Activated T-cell treated with anti-CD3 and anti-CD28 coated beads for 24 hours (primary cell): ENCODE data around the gene MCC.

Experiments used
- DNase-seq: peaks from one replicate; pipeline ENCODE4 v3.0.0-alpha.2; 2020; ENCODE audit warnings: low read depth

MCC gene

DNA sequence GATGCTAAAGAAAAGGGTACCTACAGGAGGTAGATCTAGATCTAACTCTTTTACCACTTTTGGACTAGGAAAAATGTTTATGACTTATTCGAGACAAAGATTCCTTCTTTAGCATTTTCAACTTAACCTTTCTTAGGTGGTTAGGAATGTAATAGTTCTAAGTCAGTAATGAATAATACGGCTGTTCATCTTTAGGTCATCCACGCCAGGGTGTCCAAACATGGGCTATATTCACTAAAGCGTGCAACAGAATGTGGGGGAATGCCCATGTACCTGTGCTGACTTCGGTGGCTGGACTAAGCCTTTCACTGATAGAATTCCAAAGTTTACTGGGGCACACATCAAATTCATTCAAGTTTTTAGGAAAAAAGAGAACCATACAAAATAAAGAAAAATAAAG, 218.2 kb downstream of the MCC start:
- no peak for DNase-seq

DNA sequence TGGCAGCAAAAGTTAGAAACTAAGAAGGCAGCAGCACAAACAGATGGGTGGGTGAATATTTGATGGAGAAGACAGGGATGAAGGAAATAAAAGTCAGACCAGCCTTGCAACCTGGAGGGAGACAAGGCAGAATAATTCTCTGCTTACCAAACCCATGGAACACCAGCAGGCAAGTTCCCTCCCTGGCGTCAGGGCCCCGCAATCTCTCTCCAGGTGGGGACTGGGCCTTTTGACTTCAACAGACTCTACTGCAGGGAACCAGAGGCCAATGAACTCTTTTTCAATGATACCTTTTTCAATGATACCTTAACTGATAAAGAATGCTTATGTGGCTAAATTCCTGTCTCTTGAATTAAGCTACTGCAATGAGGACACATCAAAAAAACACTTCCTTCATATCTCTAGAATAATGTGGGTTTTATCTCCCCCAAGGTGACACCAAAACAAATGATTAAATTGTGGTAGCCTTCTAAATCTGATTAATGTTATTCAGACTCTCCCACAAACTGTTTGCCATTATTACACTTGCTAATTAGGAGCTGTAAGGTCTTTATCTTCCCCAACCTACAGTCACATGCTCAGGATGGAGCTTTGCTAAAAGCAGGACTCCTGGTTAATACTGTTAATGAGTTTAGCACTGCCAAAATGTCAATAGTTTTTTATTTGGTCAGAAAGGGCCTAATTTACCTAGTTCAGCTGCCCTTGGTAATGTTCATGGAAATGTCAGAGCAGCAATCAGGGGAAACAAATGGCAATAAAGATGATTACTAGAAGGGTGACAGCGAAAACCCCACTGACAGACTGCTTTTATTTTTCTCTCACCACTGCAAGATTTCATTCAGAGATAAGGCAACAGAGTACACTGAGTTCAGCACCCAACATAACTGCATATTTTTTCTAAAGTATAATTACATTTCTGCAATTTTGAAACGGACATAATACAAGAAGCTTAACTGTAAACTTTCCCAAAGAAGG, 218.9 kb downstream of the MCC start:
- DNase-seq: no peak

DNA sequence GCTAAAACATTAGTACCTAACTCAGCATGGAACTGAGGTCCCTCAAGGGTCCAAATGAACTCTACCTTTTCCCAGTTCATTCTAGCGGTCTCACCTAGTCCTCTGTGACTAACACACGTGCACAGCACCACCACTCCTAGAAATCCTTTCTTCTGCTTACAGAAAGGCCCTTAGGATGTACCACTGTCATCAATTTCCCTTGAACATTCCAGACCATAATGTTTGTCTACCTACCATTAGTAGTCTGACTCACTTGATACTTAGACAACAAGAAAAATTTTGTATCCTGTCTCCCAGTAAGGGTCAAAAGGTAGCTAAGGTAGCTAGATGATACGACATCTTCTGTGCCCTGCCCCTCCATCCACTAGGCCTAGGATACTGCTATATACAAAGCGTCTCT, 220.0 kb downstream of the MCC start:
- no peak for DNase-seq

- DNase-seq: no peak
Observed at GRCh38 chr5:113267361-113267900, 220.8 kb downstream of the MCC start.

- DNase-seq: no peak
Observed at GRCh38 chr5:113266913-113267227, 221.4 kb downstream of the MCC start.

DNA sequence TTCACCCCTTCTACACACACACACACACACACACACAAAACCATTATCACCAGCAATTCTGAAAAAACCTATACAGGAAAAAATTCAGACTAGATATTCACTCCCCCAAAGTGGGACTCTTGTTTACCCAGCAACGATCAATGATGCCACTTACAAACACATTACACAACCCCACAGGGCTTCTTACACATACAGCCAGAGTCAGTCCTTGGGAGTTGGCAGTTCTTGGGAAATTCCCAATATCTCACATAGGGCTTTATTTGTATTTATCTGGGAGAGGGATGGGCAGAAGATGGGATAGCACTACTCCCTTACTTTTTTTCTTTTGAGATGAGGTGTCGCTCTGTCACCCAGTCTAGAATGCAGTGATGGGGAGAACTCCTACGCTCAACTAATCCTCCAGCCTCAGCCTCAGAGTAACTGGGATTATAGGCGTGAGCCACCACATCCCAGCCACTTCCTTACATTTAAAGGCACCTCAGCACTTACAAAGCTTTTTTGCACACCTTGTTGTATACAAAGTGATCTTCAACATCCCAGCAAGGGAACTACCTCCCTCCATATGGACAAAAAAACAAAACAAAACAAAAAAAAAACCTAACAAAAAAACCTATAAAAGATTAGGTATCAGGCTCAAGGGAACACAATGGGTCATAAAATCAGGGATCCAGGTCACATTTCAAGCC, 221.9 kb downstream of the MCC start:
- no peak for DNase-seq

GRCh38 chr5:113265190-113265589, 223.1 kb downstream of the MCC start:
- DNase-seq: no peak

DNA sequence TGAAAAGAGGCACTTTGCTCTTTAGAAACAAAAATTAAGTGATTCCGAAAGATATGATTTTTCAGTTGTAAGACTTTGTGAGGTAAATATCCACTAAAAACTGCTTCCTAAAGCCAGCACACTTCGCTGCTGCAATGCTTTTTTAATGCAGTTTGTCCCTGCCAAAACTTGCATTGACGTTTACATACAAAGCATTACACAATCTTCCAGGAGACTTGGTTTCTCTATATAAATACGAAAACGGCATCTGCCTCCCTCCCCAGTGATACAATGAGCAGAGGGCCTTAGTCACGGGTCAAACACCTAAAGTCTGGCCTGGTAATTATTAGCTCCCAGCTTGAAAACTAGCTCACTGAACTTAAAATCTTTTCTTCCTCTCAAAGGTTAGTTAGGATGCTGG, 224.2 kb downstream of the MCC start:
- no peak for DNase-seq

- DNase-seq: no peak
Observed at GRCh38 chr5:113263545-113263944, 224.7 kb downstream of the MCC start.

GRCh38 chr5:113262674-113263073, 225.6 kb downstream of the MCC start:
- no peak for DNase-seq

DNA sequence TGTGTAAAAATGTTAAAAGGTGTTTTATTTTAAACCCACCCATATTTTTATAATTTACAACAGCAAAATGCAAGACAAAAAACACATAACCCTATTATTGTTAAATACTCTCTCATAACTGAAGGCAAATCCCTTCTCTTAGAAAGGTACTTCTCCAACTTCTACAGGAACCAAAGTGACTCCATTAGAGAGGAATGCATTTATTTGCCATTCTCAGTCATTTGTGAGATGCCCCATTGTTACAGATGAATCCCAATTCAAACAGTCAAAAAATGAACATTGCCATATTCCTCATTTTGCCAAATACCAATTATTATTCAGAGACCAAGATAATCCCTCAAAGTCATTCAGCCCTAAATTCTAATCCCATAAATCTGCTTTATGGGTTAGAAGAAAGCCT, 229.2 kb downstream of the MCC start:
- no peak for DNase-seq

GRCh38 chr5:113257545-113257944, 230.7 kb downstream of the MCC start:
- no peak for DNase-seq

DNA sequence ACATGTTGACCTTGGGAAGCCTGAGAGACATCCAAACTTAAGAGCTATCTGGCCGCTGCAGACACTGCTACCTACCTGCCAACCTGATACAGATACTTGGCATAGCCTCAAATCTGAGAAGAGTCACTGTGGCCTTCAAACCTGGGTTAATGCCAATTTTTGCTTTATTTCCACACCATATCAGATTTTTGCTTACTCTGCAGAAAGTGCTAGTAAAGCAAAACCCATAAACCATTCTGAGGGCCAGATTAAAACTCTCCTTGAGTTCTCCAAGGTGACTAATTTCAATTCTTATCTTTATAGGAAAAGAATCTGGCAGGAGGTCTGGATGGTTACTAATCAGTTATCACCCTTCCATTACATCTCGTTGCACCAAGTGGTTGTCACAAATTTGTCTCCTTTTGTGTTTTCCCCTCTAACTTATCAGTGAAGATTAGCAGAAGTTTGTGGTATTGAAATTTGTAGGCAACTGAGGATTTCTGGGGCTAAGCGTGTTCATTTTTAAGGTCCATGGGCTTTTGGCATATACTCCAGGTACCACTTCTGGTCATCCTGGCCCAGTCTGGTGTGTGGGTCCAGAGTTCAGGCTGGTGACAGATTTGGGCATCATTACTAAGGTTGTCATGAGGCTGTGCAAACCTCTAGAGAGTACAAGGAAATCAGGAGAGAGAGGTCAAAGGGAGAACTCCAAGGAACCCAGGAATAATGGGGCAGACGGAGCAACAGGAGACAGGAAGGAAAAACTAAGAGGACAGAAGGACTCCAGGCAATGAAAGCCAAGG, 231.4 kb downstream of the MCC start:
- no peak for DNase-seq

GRCh38 chr5:113255579-113256386, 232.5 kb downstream of the MCC start:
- no peak for DNase-seq

DNA sequence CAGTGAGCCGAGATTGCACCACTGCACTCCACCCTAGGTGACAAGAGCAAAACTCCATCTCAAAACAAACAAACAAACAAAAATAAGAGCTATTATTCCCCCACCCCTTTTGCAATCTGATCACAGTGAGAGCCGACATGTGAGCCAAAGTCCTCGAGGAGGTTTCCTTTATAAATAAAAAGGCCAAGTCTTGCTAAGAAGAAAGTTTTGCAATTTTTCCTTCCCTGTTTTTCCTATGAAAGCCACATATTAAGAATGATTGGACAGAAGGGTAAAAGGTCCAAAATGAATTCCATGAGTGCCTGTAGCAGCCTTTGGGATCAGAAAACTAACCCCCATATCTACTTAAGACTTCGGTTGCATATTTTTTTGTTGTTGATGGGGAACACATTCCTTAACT, 233.1 kb downstream of the MCC start:
- DNase-seq: no peak

DNA sequence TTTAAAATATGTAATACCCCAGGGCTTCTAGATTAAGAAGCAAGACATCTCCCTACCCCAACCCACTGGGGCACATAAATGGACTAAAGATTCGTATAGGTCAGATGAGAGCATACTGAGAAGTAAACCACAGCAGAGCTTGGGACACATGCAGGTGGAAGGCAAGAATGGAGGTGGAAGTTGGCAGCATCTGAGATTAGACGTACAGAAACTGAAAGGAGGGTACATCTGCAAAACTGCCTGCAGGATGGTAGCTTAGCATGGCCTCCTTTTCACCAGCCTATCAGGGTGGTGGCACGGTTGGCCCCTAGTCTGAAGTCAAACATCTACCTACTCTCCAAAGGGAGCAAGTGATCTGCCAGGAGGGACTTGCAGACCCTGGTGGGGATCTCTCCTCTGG, 235.2 kb downstream of the MCC start:
- DNase-seq: no peak

- DNase-seq: no peak
Observed at GRCh38 chr5:113252066-113252465, 236.2 kb downstream of the MCC start.

DNA sequence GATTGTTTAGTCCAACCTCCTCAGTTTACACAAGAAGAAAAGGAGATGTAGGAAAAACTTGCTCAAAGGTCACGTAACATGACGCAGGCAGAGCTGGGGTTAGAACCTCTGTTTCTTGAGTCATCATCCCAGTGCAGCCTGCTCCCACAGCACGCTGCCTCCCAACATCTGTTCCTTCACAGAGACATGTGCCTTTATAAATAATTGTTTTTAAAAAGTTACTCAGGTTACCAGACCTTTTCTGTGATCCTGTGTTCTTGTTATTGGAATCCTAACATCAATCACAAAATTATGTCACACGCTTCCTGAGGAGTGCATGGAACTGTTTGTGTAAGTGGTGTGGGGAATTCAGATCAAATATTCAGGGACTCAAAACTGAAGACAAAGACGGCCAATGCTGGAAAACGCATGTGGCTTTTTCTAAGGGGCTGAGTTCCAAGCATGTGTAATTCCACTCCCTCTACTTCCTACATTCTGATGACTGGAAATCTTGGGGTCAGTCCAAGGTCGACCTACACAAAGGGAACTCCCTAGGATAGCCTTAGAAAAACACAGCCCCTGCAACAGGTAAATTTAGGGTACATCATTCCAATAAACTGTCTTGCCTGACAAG, 237.8 kb downstream of the MCC start:
- no peak for DNase-seq

DNA sequence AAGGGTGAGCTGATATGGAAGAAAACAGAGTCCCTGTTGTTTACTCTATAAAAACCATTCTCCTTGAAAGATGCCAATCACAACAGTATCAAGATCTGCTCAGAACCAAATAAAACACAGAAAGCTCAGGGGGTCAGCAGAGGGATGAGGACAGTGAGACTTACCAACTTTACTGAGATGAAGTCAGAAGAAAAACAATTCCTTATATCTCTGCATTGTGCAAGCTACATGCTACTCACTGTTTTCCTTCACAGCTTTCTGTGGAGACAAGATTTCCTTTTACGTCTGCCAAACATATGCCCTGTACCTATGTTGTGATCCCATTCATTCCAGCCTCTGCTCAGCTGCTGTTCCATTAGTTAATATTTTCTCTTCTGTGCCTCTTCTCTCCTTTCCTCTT, 239.0 kb downstream of the MCC start:
- DNase-seq: no peak

GRCh38 chr5:113246361-113246870, 241.8 kb downstream of the MCC start:
- DNase-seq: no peak
